Peyer's patch (tissue), 4 donors: ENCODE data around the gene MEPCE. TPM values are rescaled to one million over a fixed set of nuclear protein-coding genes. Genes with fewer than 3 reads are reported as not detected.
A peak's percentile ranks its signal among the peaks of the same experiment; 100 is the strongest.

Experiments used
- DNase-seq, 3 donors: peaks; one replicate each; pipeline ENCODE4 v3.0.0-alpha.2; 2017 to 2019
- H3K27ac ChIP-seq, 4 donors: fragments of 200-600 bp; sonication (generic); one replicate each; pipeline ENCODE4 v1.5.1; 2016 to 2019
- H3K27me3 ChIP-seq, 2 donors: fragments of 200-600 bp; sonication (generic); one replicate each; pipeline ENCODE4 v1.5.1; 2019
- H3K36me3 ChIP-seq, 3 donors: fragments of 200-600 bp; sonication (generic); one replicate each; pipeline ENCODE4 v1.5.1; 2016 to 2019
- H3K4me1 ChIP-seq, 4 donors: fragments of 200-600 bp; sonication (generic); one replicate each; pipeline ENCODE4 v1.5.1; 2016 to 2019
- H3K4me3 ChIP-seq, 4 donors: fragments of 200-600 bp; sonication (generic); 1 replicate in 3 of 4; 2 replicates in 1 of 4; pipeline ENCODE4 v1.5.1; 2016 to 2019; ENCODE audit warnings: mild to moderate bottlenecking in 1 of 4
- H3K9me3 ChIP-seq, 4 donors: fragments of 200-600 bp; sonication (generic); one replicate each; pipeline ENCODE4 v1.5.1; 2016 to 2019; ENCODE audit warnings: mild to moderate bottlenecking in 1 of 4
- POLR2A ChIP-seq, 2 donors: fragments of 450-650 bp; IDR thresholded peaks; one replicate each; pipeline ENCODE4 v1.5.1; 2017; ENCODE audit warnings: antibody characterized with exemption in 2 of 2, mild to moderate bottlenecking in 2 of 2, moderate library complexity in 2 of 2
- total RNA-seq, 4 donors: library from RNA; depleted of rRNA; stranded (reverse); fragments of >200 nt; gene quantifications; one replicate each; pipeline ENCODE4 v1.1.0, GENCODE V29; 2016
- TF ChIP-seq, protein P1 (sequence below), 6 experiments: fragments of 450-650 bp in 4 of 6; fragments of 200-600 bp in 2 of 6; sonication (generic) in 1 of 6; IDR thresholded peaks; one replicate each; pipeline ENCODE4 v1.5.1; 2017 to 2019; ENCODE audit warnings: antibody characterized with exemption in 6 of 6, mild to moderate bottlenecking in 3 of 6, moderate library complexity in 1 of 6

The MEPCE gene
- total RNA-seq, 4 donors from 2014 or later = 17.3 to 46.3 (median 32.2) TPM

DNA sequence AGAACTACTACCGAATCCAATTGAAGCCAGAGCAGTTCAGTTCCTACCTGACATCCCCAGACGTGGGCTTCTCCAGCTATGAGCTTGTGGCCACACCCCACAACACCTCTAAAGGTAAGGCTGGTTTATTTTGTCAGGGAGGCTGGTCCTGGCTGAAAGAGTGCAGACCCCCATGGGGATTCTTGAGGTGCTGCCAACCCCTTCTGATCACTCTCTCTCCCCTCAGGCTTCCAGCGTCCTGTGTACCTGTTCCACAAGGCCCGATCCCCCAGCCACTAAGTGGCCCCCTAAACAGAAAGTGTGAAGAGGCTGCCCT is 3.6 kb downstream of the MEPCE start:
- no peaks in the 10 kb centered on the region for H3K9me3 ChIP-seq
- H3K27me3 ChIP-seq = no peaks in the 10 kb centered on the region
- TF ChIP-seq, protein P1, sequence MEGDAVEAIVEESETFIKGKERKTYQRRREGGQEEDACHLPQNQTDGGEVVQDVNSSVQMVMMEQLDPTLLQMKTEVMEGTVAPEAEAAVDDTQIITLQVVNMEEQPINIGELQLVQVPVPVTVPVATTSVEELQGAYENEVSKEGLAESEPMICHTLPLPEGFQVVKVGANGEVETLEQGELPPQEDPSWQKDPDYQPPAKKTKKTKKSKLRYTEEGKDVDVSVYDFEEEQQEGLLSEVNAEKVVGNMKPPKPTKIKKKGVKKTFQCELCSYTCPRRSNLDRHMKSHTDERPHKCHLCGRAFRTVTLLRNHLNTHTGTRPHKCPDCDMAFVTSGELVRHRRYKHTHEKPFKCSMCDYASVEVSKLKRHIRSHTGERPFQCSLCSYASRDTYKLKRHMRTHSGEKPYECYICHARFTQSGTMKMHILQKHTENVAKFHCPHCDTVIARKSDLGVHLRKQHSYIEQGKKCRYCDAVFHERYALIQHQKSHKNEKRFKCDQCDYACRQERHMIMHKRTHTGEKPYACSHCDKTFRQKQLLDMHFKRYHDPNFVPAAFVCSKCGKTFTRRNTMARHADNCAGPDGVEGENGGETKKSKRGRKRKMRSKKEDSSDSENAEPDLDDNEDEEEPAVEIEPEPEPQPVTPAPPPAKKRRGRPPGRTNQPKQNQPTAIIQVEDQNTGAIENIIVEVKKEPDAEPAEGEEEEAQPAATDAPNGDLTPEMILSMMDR (IDR thresholded peaks at IDR 0.05) = no peak
- no peak for TF ChIP-seq POLR2A (IDR thresholded peaks at IDR 0.05)
- H3K4me1 ChIP-seq = peaks cover 0 to 40% (median 10%) of the 10 kb centered on the region in 4 donors
- H3K36me3 ChIP-seq = peaks cover 0 to 25% (median 0%) of the 10 kb centered on the region in 3 donors
- no peak overlapping the region for H3K4me3 ChIP-seq
- no peak overlapping the region for H3K27ac ChIP-seq
- peak in 1 of 3 donors; percentile 44 for DNase-seq

DNA sequence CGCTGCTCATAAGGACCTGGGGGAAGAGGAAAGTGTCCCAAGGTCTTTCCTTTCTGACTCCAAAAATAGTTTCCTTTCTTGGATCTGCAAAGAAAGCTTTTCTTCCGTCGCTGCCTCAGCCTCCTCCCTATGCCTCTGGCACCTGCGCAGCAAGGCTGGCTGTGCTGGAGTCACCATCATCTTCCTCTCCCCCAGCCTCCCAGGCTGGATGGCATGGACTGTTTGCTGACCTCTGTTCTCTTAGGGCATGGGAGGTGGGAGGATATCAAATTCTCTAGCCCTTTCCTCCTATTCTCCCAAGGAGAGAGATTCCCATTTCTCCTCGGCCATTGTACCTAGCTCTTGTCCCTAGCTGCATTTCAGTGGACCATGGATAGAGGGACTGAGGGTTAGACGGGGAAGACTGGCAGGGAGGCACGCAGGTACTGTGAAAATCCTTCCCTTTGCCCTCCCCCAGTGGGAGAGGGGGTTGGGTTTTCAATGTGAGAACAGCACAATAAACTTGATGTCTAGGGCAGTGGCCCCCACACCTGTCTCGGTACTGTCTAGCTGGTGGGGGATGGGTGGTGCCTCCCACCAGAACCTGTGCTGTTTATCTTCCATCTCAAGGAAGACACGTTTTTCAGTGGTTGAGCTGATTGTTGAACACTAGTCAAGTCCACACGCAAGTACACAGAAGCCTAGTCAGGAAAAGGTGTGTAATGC is 4.1 kb downstream of the MEPCE start:
- H3K4me1 ChIP-seq = peaks cover 0 to 40% (median 10%) of the 10 kb centered on the region in 4 donors
- peak in 1 of 3 donors; percentile 45 for DNase-seq
- no peak for TF ChIP-seq POLR2A (IDR thresholded peaks at IDR 0.05)
- TF ChIP-seq, protein P1 (IDR thresholded peaks at IDR 0.05) = no peak
- H3K27me3 ChIP-seq = no peaks in the 10 kb centered on the region
- peaks cover 0 to 25% (median 0%) of the 10 kb centered on the region in 3 donors for H3K36me3 ChIP-seq
- H3K27ac ChIP-seq = peak overlapping the region in 2 of 4 donors; percentile 1 to 98
- no peak overlapping the region for H3K4me3 ChIP-seq
- no peaks in the 10 kb centered on the region for H3K9me3 ChIP-seq

DNA sequence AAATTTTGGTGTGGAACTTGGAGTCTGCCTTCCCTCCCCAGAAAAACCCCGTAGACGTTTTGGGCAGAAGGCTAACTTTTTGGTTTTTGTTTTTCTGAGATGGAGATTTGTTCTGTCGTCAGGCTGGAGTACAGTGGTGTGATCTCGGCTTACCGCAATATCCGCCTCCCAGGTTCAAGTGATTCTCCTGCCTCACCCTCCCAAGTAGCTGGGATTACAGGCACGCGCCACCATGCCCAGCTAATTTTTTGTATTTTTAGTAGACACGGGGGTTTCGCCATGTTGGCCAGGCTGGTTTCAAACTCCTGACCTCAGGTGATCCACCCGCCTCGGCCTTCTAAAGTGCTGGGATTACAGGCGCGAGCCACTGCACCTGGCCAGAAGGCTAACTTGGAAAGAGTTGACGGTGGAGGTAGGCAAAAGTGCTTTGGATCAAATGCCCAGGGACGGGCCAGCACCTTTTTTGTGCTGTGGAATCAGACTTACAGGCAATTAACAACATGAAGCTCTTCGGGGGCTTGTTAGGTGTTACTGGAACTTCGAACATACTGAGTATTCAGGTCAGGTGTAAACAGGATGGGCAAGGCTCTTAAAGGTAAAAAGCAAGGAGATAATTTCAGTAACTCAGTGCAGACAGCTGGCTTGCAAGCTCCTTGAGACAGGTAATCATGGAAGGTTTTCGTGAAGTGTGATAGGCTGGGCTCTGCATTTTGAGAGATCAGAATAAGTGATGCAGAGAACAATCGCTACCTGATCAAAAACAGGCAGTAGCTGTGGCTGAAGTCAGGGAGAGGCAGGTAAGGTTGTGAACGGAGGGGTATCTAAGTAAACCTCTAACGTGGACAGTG is 4.9 kb downstream of the MEPCE start:
- peak overlapping the region; percentile 98 for H3K27ac ChIP-seq
- peaks cover 0 to 25% (median 0%) of the 10 kb centered on the region in 3 donors for H3K36me3 ChIP-seq
- peak in 1 of 3 donors; percentile 45 for DNase-seq
- no peaks in the 10 kb centered on the region for H3K9me3 ChIP-seq
- TF ChIP-seq, protein P1 (IDR thresholded peaks at IDR 0.05) = no peak
- H3K4me3 ChIP-seq = peak overlapping the region in 2 of 4 donors; percentile 87 to 95
- H3K4me1 ChIP-seq = peaks cover 0 to 40% (median 10%) of the 10 kb centered on the region in 4 donors
- no peaks in the 10 kb centered on the region for H3K27me3 ChIP-seq

DNA sequence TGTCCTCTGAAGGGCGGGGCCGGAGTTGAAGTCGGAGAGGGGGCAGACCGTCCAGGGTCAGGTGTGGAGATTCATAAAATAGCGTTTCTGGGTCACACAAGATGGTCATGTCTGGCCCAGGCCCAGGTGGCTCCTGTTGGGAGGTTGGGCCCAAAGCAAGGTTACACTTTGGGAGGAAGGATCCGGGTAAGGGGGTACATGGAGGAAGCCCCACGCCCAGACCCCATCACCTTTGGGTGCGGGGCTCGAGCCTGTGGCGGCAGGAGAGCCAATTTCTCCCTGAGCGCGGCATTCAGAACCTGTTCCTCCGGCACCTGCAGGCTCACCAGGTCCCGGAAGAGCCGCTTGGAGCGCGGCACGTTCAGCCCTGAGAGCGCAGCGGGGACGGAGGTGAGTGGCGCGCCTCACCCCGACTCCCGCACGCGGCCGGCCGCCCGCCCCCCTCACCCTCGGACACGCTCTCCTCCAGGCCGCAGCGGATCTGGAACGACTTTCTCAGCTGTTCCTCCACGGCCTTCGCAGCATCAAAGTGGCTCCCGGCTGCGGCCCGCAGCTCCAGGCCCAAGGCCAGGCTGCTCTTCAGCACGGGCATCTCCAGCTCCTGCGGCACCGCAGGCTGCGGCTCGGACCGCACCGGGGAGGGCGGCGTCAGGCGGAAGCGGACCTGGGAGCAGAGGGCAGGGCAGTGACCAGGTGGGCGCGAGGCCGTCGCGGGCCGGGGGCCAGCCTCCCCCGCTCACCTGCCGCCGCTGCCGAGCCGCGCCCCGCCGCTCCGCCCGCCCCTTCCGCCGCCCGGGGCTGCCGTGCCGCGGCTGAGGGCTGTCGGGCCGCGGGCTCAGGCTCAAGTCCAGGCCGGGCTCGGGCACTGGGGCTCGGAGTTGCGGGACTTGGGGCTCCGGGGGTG is 6.0 kb downstream of the MEPCE start:
- Histone ChIP-seq H3K4me3 (peak overlapping the region; percentile 87 to 95 (median 89)), H3K27me3 (no peaks in the 10 kb centered on the region), H3K4me1 (peaks cover 0 to 37% (median 10%) of the 10 kb centered on the region in 4 donors), H3K27ac (peak overlapping the region; percentile 98), H3K36me3 (peaks cover 0 to 25% (median 0%) of the 10 kb centered on the region in 3 donors), H3K9me3 (no peaks in the 10 kb centered on the region)
- DNase-seq = peak; percentile 48 to 76 (median 75)
- TF ChIP-seq POLR2A (IDR thresholded peaks at IDR 0.05) = peak in 1 of 2 donors; percentile 30
- TF ChIP-seq, protein P1 (IDR thresholded peaks at IDR 0.05) = no peak
